Transverse colon (tissue), 4 donors: ENCODE measurements around the gene TMEM240. TPM values are rescaled to one million over a fixed set of nuclear protein-coding genes. Genes with fewer than 3 reads are reported as not detected.
"Not testable (repeated sequence)": the region's sequence is repeated elsewhere in the genome, so short reads cannot be mapped to it uniquely, and the experiment has no call there.

Experiments
- DNase-seq: peaks from one replicate; pipeline ENCODE4 v3.0.0-alpha.2; 2019
- H3K27ac ChIP-seq, 4 donors: fragments of 200-600 bp; sonication (generic); 2 replicates each; pipeline ENCODE4 v1.5.1; 2016 to 2018; ENCODE audit warnings: inconsistent platforms in 4 of 4
- H3K27me3 ChIP-seq: fragments of 200-600 bp; sonication (generic); 2 replicates; pipeline ENCODE4 v1.5.1; 2017; ENCODE audit warnings: inconsistent platforms
- H3K36me3 ChIP-seq, 4 donors: fragments of 200-600 bp; sonication (generic); 2 replicates each; pipeline ENCODE4 v1.5.1; 2017 to 2019; ENCODE audit warnings: inconsistent platforms in 4 of 4
- H3K4me1 ChIP-seq, 4 donors: fragments of 200-600 bp; sonication (generic); 2 replicates each; pipeline ENCODE4 v1.5.1; 2017 to 2020; ENCODE audit warnings: inconsistent platforms in 4 of 4
- H3K4me3 ChIP-seq, 4 donors: fragments of 200-600 bp; sonication (generic); 1 replicate in 1 of 4; 2 replicates in 3 of 4; pipeline versions ENCODE4 v1.5.1 to v1.6.1; 2017 to 2019; ENCODE audit warnings: inconsistent platforms in 4 of 4
- H3K9me3 ChIP-seq, 2 donors: fragments of 200-600 bp; sonication (generic); 2 replicates each; pipeline ENCODE4 v1.5.1; 2017 to 2019; ENCODE audit warnings: inconsistent platforms in 2 of 2
- EP300 ChIP-seq: sonication (generic); formaldehyde crosslinking; IDR thresholded peaks from one replicate; pipeline ENCODE4 v1.6.1; 2017; ENCODE audit warnings: antibody characterized with exemption, low read depth
- POLR2A ChIP-seq: fragments of 450-650 bp; IDR thresholded peaks from one replicate; pipeline ENCODE4 v1.6.1; 2016; ENCODE audit warnings: antibody characterized with exemption, mild to moderate bottlenecking, moderate library complexity
- POLR2AphosphoS5 ChIP-seq, 3 donors: sonication (generic); formaldehyde crosslinking; IDR thresholded peaks; one replicate each; pipeline ENCODE4 v1.6.1; 2016; ENCODE audit warnings: antibody characterized with exemption in 3 of 3
- WGBS, 2 donors: methylation state at CpG; one replicate each; pipeline ENCODE4 v1.1.5; 2018; ENCODE audit warnings: low coverage in 1 of 2; 5-methylcytosine and 5-hydroxymethylcytosine counted together
- in situ Hi-C, 4 donors: fragments of 200-750 bp; cut with MboI; loops; one replicate each; pipeline versions ENCODE4 v1.15.0 to v1.15.1; 2017; ENCODE audit warnings: low sequenced_read_pairs in 3 of 4, low pct_ligation_motif_present in 1 of 4, low pct_unique_long_range_greater_than_20kb in 1 of 4
- intact Hi-C: fragments of 100-400 bp; cut with DNase I; formaldehyde crosslinking; loops from one replicate; pipeline ENCODE4 v1.15.1; 2023; ENCODE audit warnings: low total_unique reads
- total RNA-seq, 4 donors: library from RNA; depleted of rRNA; stranded (reverse); fragments of >200 nt; gene quantifications; one replicate each; pipeline ENCODE4 v1.1.0, GENCODE V29; 2016
- TF ChIP-seq, protein P1 (sequence below), 5 experiments: fragments of 200-600 bp in 3 of 5; fragments of 450-650 bp in 2 of 5; sonication (generic) in 3 of 5; IDR thresholded peaks; 1 replicate in 2 of 5; 2 replicates in 3 of 5; pipeline ENCODE4 v1.5.1; 2016 to 2017; ENCODE audit warnings: antibody characterized with exemption in 5 of 5, inconsistent platforms in 3 of 5, mild to moderate bottlenecking in 2 of 5, moderate library complexity in 1 of 5

TMEM240 gene
- total RNA-seq, 4 donors from 2014 or later: 3.8 to 27.3 (median 4.2) TPM; not detected in 1

DNA sequence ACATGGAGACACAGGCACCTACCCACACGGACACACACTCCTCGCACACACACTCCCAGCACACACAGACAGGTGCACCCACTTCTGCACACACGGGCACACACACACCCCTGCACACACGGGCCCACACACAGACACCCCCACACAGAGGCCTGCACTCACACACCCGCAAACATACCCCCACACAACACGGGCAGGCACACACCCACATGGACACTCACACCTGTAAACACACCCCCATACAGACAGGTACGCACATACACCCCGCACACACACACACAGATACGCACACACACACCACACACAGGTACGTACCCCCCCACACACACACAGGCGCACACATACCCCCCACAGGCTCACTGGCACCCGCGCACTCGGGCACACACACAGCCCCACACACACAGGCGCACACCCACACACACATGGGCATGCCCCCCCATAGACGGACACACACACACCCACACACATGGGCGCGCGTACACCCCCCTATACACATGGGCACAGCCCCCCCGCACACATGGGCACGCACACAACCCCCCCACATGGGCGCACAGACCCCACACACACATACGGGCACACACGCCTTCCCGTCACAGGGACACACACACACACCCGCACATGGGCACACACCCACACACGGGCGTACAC is 22.3 kb downstream of the TMEM240 start:
- 95% methylated on average over 19 of the region's 28 CpGs; no CpG with 5 or more reads in 1 of the 2 donors for WGBS, 2 donors
- H3K27me3 ChIP-seq: no peaks in the 10 kb centered on the region
- H3K9me3 ChIP-seq: no peaks in the 10 kb centered on the region
- H3K4me3 ChIP-seq: no peak overlapping the region
- TF ChIP-seq EP300 (no peak), POLR2A (no peak)
- TF ChIP-seq, protein P1, sequence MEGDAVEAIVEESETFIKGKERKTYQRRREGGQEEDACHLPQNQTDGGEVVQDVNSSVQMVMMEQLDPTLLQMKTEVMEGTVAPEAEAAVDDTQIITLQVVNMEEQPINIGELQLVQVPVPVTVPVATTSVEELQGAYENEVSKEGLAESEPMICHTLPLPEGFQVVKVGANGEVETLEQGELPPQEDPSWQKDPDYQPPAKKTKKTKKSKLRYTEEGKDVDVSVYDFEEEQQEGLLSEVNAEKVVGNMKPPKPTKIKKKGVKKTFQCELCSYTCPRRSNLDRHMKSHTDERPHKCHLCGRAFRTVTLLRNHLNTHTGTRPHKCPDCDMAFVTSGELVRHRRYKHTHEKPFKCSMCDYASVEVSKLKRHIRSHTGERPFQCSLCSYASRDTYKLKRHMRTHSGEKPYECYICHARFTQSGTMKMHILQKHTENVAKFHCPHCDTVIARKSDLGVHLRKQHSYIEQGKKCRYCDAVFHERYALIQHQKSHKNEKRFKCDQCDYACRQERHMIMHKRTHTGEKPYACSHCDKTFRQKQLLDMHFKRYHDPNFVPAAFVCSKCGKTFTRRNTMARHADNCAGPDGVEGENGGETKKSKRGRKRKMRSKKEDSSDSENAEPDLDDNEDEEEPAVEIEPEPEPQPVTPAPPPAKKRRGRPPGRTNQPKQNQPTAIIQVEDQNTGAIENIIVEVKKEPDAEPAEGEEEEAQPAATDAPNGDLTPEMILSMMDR (IDR thresholded peaks at IDR 0.05): no peak
- DNase-seq: no peak
- intact Hi-C loops: no loop called here
- H3K27ac ChIP-seq: no peak overlapping the region
- peaks cover 0 to 8% (median 2%) of the 10 kb centered on the region in 4 donors for H3K36me3 ChIP-seq
- in situ Hi-C loops: no loop called here
- peaks cover 0 to 3% (median 2%) of the 10 kb centered on the region in 4 donors for H3K4me1 ChIP-seq

DNA sequence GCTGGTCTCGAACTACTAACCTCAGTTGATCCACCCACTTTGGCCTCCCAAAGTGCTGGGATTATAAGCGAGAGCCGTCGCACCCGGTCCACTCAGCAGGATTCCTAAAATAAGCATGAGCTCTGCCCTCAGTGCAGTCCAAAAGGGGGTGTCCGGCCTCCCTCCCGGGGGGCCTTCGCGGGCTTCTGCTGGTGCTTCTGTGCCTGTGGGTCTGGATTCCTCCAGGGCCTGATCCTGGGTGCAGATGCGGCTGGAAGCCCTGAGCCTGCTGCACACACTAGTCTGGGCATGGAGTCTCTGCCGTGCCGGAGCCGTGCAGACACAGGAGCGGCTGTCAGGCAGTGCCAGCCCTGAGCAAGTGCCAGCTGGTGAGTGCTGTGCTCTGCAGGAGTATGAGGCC is 23.5 kb downstream of the TMEM240 start:
- H3K36me3 ChIP-seq, intact Hi-C loops, H3K4me1 ChIP-seq, H3K27ac ChIP-seq, H3K27me3 ChIP-seq, DNase-seq, H3K4me3 ChIP-seq, H3K9me3 ChIP-seq, in situ Hi-C loops: not testable (repeated sequence)
- 91 to 93% methylated on average over 5 to 7 of the region's 14 CpGs for WGBS, 2 donors

DNA sequence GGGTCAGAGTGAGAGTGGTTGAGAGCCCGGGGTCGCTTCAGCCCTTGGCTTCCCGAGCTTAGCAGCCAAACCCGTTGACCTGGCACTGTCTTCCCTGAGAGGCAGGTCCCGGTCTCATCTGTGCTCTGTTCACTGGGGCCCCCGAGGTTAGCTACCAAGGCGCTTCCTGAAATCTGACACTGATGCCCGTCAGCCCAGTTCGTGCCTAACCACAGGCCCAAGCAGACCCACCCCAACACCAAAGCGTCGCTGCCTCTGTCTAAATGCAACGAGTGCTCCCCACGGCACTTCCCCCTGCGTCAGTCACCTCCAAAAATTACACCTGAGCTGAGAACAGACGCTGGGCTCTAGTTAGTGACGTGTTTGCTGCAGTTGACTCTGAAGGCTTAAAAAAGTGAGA is 26.0 kb downstream of the TMEM240 start:
- H3K4me3 ChIP-seq, H3K27me3 ChIP-seq, in situ Hi-C loops, DNase-seq, H3K27ac ChIP-seq, H3K9me3 ChIP-seq, H3K36me3 ChIP-seq, intact Hi-C loops: not testable (repeated sequence)
- peaks cover 0 to 15% (median 10%) of the 10 kb centered on the region in 4 donors for H3K4me1 ChIP-seq
- 87 to 88% methylated on average over 5 to 16 of the region's 16 CpGs for WGBS, 2 donors

DNA sequence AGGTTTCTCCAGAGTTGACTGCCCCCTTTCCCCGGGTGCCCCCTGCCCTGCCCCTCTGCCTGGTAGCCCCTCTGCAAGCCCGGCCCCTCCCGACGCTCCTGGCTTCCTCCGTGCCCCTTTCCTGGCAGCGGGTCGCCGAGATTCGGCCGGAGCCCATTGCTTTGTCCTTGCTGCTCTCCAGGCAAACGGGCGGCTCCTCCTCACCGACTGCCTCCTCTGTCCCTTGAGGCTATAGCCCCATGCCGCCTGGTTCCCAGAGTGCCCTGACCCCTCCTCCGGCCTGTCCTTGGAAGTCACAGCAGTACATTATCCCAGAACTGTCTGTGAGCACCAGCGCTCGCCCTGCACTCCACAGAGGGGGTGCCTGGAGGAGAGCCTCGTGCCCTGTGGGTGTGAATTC is 26.7 kb downstream of the TMEM240 start:
- H3K36me3 ChIP-seq, intact Hi-C loops, H3K9me3 ChIP-seq, H3K4me3 ChIP-seq, H3K27ac ChIP-seq, H3K27me3 ChIP-seq, DNase-seq, in situ Hi-C loops: not testable (repeated sequence)
- WGBS, 2 donors: 87% methylated on average over 15 of the region's 18 CpGs; no CpG with 5 or more reads in 1 of the 2 donors
- peaks cover 0 to 15% (median 10%) of the 10 kb centered on the region in 4 donors for H3K4me1 ChIP-seq

DNA sequence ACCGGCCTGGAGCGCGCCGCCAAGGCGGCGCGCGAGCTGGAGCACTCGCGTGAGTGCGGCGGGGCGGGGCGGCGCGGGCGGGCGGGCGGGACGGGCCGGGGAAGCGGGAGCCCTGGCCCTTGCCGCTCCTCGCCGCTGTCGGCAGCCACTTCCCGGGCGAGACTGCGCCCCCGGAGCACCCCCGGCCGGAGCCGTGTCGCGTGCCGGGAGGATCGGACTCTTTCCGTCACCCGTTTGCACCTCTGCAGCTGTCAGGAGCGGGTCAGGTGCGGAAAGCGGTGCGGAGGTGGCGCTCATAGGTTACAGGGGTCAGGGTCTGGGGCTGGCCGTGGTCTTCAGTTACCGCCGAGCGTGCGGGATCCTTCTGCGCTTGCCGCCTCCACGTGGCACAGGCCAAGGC is 28.0 kb downstream of the TMEM240 start:
- intact Hi-C loops, H3K36me3 ChIP-seq, H3K27me3 ChIP-seq, in situ Hi-C loops, DNase-seq, H3K9me3 ChIP-seq: not testable (repeated sequence)
- H3K27ac ChIP-seq: peak overlapping the region; percentile 91 to 96 (median 94)
- H3K4me3 ChIP-seq: peak overlapping the region; percentile 66 to 88 (median 75)
- WGBS, 2 donors: no CpG with 5 or more reads among the region's 52 CpGs
- H3K4me1 ChIP-seq: peaks cover 0 to 15% (median 10%) of the 10 kb centered on the region in 4 donors

DNA sequence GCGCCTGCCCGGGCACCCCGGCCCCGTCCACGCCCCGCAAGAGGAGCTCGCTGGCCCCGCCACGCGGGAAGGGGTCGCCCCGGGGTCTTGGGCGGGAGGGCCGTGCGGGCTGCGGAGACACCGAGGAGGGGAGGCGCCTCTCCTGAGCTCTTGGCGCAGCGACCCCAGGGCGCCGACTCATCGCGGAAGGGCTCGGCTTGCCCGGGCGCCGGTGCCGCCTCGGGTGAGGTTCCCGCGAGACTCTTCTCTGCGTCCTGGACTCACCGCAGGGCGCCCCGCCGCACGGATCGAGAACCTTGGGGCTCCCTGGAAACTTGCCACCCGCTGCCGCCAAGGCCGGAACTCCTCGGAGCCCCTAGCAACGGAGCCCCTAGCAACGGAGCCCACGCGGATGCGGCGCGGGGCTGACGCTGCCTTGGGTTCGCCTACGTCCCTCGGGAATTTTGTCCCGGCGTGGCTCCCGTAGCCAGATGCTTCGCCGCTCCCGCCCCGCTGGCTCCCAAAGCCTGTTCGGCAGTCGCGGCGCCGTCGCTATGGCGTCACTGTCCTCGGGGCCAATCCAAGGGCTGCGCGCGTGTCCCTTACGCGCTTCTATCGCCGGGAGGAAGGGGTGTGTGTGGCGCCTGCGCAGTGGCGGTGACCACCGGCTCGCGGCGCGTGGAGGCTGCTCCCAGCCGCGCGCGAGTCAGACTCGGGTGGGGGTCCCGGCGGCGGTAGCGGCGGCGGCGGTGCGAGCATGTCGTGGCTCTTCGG is 28.7 kb downstream of the TMEM240 start, which contains the start of gene ATAD3A:
ATAD3A (plus strand) TSS at position 630 of the 753 bp plus-strand sequence; CDS start at position 737, 107 bp downstream.
- Histone ChIP-seq H3K27ac (peak within 1 kb of the TSS; percentile 91 to 96 (median 94)), H3K9me3 (no peaks in the 10 kb centered on the region), H3K4me3 (peak within 1 kb of the TSS; percentile 68 to 88 (median 76)), H3K27me3 (no peaks in the 10 kb centered on the region), H3K4me1 (peaks cover 0 to 15% (median 10%) of the 10 kb centered on the region in 4 donors), H3K36me3 (no peaks in the 10 kb centered on the region)
- TF ChIP-seq POLR2A (peak; percentile 50), POLR2AphosphoS5 (IDR thresholded peaks at IDR 0.05) (peak; percentile 82 to 94 (median 84))
- TF ChIP-seq, protein P1 (IDR thresholded peaks at IDR 0.05): no peak
- DNase-seq: peak; percentile 98
- in situ Hi-C loops (no loop called here), intact Hi-C loops (no loop called here)
- 1% methylated on average over 33 of the region's 99 CpGs; no CpG with 5 or more reads in 1 of the 2 donors for whole genome bisulfite sequencing, 2 donors
